Measurements from ENCODE around the gene TWF2.

DNA sequence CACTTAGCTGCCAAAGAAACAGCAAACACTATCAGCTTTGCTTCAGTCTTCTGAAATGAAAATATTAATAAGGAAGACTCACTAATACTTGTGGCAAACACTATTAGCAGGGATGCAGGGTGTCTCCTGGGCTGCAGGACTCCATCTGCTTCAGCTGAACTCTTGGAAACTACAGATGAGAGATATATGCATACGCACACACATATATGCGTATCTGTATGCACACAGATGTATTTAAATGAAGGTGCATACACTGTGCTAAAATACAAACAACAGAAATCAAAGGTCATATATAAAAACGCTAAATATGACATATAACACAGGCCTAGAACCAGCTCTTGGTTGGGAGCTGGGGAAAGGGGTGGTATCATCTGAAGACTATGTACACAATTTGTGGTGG, 17.2 kb upstream of the TWF2 start:
- TF ChIP-seq CREB1 (IDR thresholded peaks at IDR 0.05; ENCODE audit: low read depth) (no peak), REST (IDR thresholded peaks at IDR 0.05; ENCODE audit: low read depth) (no peak), EP300 (IDR thresholded peaks at IDR 0.05; ENCODE audit: borderline replicate concordance) (no peak), MAX (IDR thresholded peaks at IDR 0.05) (no peak)
